Natural killer cell (primary cell): ENCODE results near the gene SPATA33. TPM values are rescaled to one million over a fixed set of nuclear protein-coding genes. Genes with fewer than 3 reads are reported as not detected.

ENCODE experiments used
- ATAC-seq, 3 donors: fragments of 150-1000 bp in 2 of 3; fragments of 200-7000 bp in 1 of 3; cut with Tn5 transposase; 1 replicate in 1 of 3; 2 replicates in 2 of 3; pipeline ENCODE4 v1.10.0; 2021; ENCODE audit warnings: mild to moderate bottlenecking in 2 of 3, moderate library complexity in 2 of 3
- DNase-seq, 2 donors: peaks; one replicate each; pipeline versions ENCODE4 v3.0.0 to v3.0.0-alpha.2; 2013 to 2021; ENCODE audit warnings: mixed read lengths in 1 of 2
- H3K27ac ChIP-seq: one replicate; pipeline ENCODE4 v1.5.1; 2013; ENCODE audit warnings: mild to moderate bottlenecking, low read length
- H3K27me3 ChIP-seq: one replicate; pipeline ENCODE4 v1.6.1; 2013; ENCODE audit warnings: low read length; ENCODE audit not compliant: control insufficient read depth, insufficient read depth
- H3K36me3 ChIP-seq: one replicate; pipeline ENCODE4 v1.6.1; 2013; ENCODE audit warnings: low read length; ENCODE audit not compliant: control insufficient read depth, insufficient read depth
- H3K4me1 ChIP-seq: one replicate; pipeline ENCODE4 v1.6.1; 2013; ENCODE audit warnings: low read length; ENCODE audit not compliant: control insufficient read depth, insufficient read depth
- H3K4me3 ChIP-seq: one replicate; pipeline ENCODE4 v1.5.1; 2013; ENCODE audit warnings: low read length
- H3K9me3 ChIP-seq: one replicate; pipeline ENCODE4 v1.6.1; 2013; ENCODE audit warnings: low read length; ENCODE audit not compliant: control insufficient read depth, insufficient read depth
- H3K27ac Mint-ChIP-seq, 2 donors: one replicate each; pipeline ENCODE4 v1.8.0; 2022; ENCODE audit warnings: mild to moderate bottlenecking in 2 of 2, mixed read lengths in 2 of 2, moderate library complexity in 1 of 2
- H3K27me3 Mint-ChIP-seq, 2 donors: one replicate each; pipeline ENCODE4 v1.8.0; 2022; ENCODE audit warnings: low read depth in 2 of 2, mixed read lengths in 2 of 2
- H3K36me3 Mint-ChIP-seq: one replicate; pipeline ENCODE4 v1.8.0; 2022; ENCODE audit warnings: mixed read lengths
- H3K4me1 Mint-ChIP-seq, 2 donors: one replicate each; pipeline ENCODE4 v1.8.0; 2022; ENCODE audit warnings: mixed read lengths in 2 of 2
- H3K4me3 Mint-ChIP-seq: one replicate; pipeline ENCODE4 v1.8.0; 2022; ENCODE audit warnings: mild to moderate bottlenecking, moderate library complexity, mixed read lengths
- H3K9me3 Mint-ChIP-seq, 2 donors: one replicate each; pipeline ENCODE4 v1.8.0; 2022; ENCODE audit warnings: mixed read lengths in 2 of 2
- WGBS: methylation state at CpG from one replicate; pipeline ENCODE4 v1.1.7; 2013; ENCODE audit warnings: missing lambda C conversion rate; ENCODE audit not compliant: insufficient coverage; 5-methylcytosine and 5-hydroxymethylcytosine counted together
- intact Hi-C: fragments of 100-400 bp; cut with micrococcal nuclease; formaldehyde crosslinking; loops from one replicate; pipeline ENCODE4 v1.14.2; 2022
- total RNA-seq, 4 donors: library from RNA; stranded (reverse); fragments of 120-200 nt in 1 of 4; gene quantifications; one replicate each; pipeline versions ENCODE4 v1.2.3 to v1.2.4, GENCODE V29; 2013 to 2022
- TF ChIP-seq, protein P1 (sequence below): fragments of 200-600 bp; IDR thresholded peaks from one replicate; pipeline ENCODE4 v1.8.0; 2022; ENCODE audit warnings: antibody characterized with exemption

The SPATA33 gene
- total RNA-seq, 3 donors from 2014 or later (not counting 1 experiment from before 2014, with no cell fraction given), result 6.5 to 11.9 (median 8.4) TPM

DNA sequence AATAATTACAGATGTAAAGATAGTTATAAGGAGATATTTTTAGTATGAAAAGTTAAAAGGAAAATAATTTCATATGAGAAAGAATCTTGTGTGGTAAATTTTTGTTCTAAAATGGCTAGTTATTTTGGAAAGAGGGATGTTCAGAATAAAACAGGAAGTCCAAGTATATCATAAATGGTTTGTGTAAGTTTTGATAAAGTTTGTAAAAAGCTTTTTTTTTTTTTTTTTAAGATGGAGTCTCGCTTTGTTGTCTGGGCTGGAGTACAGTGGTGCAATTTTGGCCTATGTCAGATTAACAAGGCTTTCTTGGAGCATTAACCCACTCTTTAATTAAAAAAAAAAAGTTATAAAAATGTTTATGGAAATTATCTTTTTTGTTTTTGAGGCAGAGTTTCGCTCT lies 20.6 kb downstream of the SPATA33 start:
- Histone ChIP-seq H3K27me3 (no peaks in the 10 kb centered on the region), H3K27ac (no peak overlapping the region), H3K4me1 (no peaks in the 10 kb centered on the region), H3K4me3 (no peak overlapping the region), H3K9me3 (no peaks in the 10 kb centered on the region), H3K36me3 (no peaks in the 10 kb centered on the region)
- Mint-ChIP-seq H3K9me3 (no peaks in the 10 kb centered on the region), H3K4me1 (no peaks in the 10 kb centered on the region), H3K36me3 (no peaks in the 10 kb centered on the region), H3K27me3 (no peaks in the 10 kb centered on the region), H3K27ac (no peak overlapping the region), H3K4me3 (no peak overlapping the region)
- no peak for ATAC-seq
- WGBS, result 100% methylated on average over 1 of the region's 2 CpGs
- intact Hi-C loops, result no loop called here
- no peak for DNase-seq
- TF ChIP-seq, protein P1, sequence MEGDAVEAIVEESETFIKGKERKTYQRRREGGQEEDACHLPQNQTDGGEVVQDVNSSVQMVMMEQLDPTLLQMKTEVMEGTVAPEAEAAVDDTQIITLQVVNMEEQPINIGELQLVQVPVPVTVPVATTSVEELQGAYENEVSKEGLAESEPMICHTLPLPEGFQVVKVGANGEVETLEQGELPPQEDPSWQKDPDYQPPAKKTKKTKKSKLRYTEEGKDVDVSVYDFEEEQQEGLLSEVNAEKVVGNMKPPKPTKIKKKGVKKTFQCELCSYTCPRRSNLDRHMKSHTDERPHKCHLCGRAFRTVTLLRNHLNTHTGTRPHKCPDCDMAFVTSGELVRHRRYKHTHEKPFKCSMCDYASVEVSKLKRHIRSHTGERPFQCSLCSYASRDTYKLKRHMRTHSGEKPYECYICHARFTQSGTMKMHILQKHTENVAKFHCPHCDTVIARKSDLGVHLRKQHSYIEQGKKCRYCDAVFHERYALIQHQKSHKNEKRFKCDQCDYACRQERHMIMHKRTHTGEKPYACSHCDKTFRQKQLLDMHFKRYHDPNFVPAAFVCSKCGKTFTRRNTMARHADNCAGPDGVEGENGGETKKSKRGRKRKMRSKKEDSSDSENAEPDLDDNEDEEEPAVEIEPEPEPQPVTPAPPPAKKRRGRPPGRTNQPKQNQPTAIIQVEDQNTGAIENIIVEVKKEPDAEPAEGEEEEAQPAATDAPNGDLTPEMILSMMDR, result no peak

DNA sequence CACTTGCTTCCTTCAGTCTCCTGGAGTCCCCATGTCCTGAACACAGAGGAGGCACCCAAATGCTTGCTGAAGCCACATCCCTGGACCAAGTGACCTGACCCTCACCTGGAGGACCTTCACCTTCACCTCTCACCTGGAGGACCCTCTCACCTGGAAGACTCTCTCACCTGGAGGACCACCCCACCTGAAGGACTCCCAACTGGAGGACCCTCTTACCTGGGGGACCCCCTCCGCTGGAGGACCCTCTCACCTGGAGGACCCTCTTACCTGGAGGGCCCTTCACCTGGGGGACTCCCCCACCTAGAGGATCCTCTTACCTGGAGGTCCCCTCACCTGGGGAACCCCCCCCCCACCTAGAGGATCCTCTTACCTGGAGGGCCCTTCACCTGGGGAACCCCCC lies 28.3 kb downstream of the SPATA33 start:
- Mint-ChIP-seq H3K4me3 (peak overlapping the region; percentile 17), H3K27me3 (no peaks in the 10 kb centered on the region), H3K27ac (peak overlapping the region in 1 of 2 donors; percentile 92), H3K9me3 (no peaks in the 10 kb centered on the region), H3K36me3 (no peaks in the 10 kb centered on the region), H3K4me1 (peaks cover 7 to 20% of the 10 kb centered on the region in 2 donors)
- TF ChIP-seq, protein P1, result no peak
- Histone ChIP-seq H3K27ac (no peak overlapping the region), H3K4me3 (no peak overlapping the region), H3K27me3 (no peaks in the 10 kb centered on the region), H3K9me3 (no peaks in the 10 kb centered on the region), H3K4me1 (peaks cover 19% of the 10 kb centered on the region), H3K36me3 (peaks cover 5% of the 10 kb centered on the region)
- ATAC-seq (no peak), DNase-seq (no peak)
- intact Hi-C loops, result loop anchor here (2.0 kb wide), 1 partner anchor 15 kb away; the partner anchor contains the start of gene SPATA2L
- no CpG with 5 or more reads among the region's 1 CpG for WGBS

DNA sequence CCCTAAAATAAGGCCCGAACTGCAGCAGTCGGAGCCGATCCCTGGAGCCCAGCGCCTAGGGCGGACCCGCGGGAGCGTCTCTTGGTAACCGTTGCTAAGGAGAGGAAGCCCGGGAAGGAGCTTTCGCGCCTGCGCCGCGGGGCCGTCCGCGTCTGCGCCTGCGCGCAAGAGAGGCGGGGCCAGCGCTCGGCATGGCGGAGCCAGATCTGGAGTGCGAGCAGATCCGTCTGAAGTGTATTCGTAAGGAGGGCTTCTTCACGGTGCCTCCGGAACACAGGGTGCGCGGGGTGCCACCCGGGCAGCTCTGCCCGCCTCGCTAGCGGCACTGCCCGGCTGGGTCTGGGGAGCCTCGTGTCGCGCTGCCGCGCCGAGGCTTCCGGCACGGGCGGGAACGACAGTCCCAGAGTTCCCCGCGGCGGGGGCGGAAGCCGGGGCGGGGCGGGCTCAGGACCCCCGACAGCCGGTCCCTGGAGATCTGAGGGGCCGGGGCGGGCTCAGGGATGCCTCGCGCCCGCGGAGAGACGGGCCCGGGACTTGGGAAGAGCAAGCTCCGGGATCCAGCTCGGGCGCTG lies 29.0 kb downstream of the SPATA33 start, which contains the start of gene CDK10:
Gene CDK10 (plus strand): TSS at position 170 of the 572 bp plus-strand sequence. CDS start 22 bp downstream, at position 192.
- peaks cover 10% of the 10 kb centered on the region for H3K36me3 ChIP-seq
- peak within 1 kb of the TSS; percentile 60 for H3K27ac ChIP-seq
- under 1% methylated on average over 67 of the region's 67 CpGs for WGBS
- ATAC-seq, result peak; percentile 86 to 87 (median 86)
- peak within 1 kb of the TSS; percentile 52 for H3K4me3 ChIP-seq
- no peaks in the 10 kb centered on the region for H3K27me3 ChIP-seq
- peak within 1 kb of the TSS; percentile 89 to 92 for H3K27ac Mint-ChIP-seq
- peak; percentile 92 to 94 for DNase-seq
- no peaks in the 10 kb centered on the region for H3K36me3 Mint-ChIP-seq
- TF ChIP-seq, protein P1, result no peak
- peaks cover 19% of the 10 kb centered on the region for H3K4me1 ChIP-seq
- H3K4me1 Mint-ChIP-seq, result peaks cover 7 to 20% of the 10 kb centered on the region in 2 donors
- no peaks in the 10 kb centered on the region for H3K9me3 ChIP-seq
- no peaks in the 10 kb centered on the region for H3K9me3 Mint-ChIP-seq
- no peaks in the 10 kb centered on the region for H3K27me3 Mint-ChIP-seq
- intact Hi-C loops, result loop anchor here (2.0 kb wide), 1 partner anchor 14 kb away; the partner anchor contains the start of gene SPATA2L
- peak within 1 kb of the TSS; percentile 96 for H3K4me3 Mint-ChIP-seq
